Left lung (tissue), 10 donors: ENCODE data around the gene TSKU. TPM values are rescaled to one million over a fixed set of nuclear protein-coding genes. Genes with fewer than 3 reads are reported as not detected.

Source experiments
- ATAC-seq: fragments of 200-7000 bp; cut with Tn5 transposase; one replicate; pipeline ENCODE4 v1.9.1; 2020; ENCODE audit warnings: moderate library complexity
- DNase-seq, 4 donors: peaks; one replicate each; pipeline ENCODE4 v3.0.0-alpha.2; 2013 to 2020
- H3K27ac ChIP-seq, 2 donors: fragments of 200-600 bp; sonication (generic) in 1 of 2; one replicate each; pipeline versions ENCODE4 v1.5.0 to v1.8.0; 2020 to 2021
- H3K27me3 ChIP-seq, 2 donors: fragments of 200-600 bp; sonication (generic) in 1 of 2; one replicate each; pipeline versions ENCODE4 v1.5.0 to v1.8.0; 2020 to 2021
- H3K36me3 ChIP-seq, 2 donors: fragments of 200-600 bp; sonication (generic) in 1 of 2; one replicate each; pipeline versions ENCODE4 v1.5.0 to v1.8.0; 2020 to 2021
- H3K4me1 ChIP-seq, 2 donors: fragments of 200-600 bp; one replicate each; pipeline ENCODE4 v1.8.0; 2021
- H3K4me3 ChIP-seq, 2 donors: fragments of 200-600 bp; sonication (generic) in 1 of 2; one replicate each; pipeline versions ENCODE4 v1.5.0 to v1.8.0; 2020 to 2021; ENCODE audit warnings: mild to moderate bottlenecking in 1 of 2
- H3K9me3 ChIP-seq, 2 donors: fragments of 200-600 bp; sonication (generic) in 1 of 2; one replicate each; pipeline versions ENCODE4 v1.5.0 to v1.8.0; 2020 to 2021
- CTCF ChIP-seq, 2 donors: fragments of 200-600 bp; sonication (generic) in 1 of 2; IDR thresholded peaks; one replicate each; pipeline versions ENCODE4 v1.5.0 to v1.8.0; 2021; ENCODE audit warnings: antibody characterized with exemption in 2 of 2
- intact Hi-C, 2 donors: fragments of 100-400 bp; cut with DNase I; formaldehyde crosslinking; loops; one replicate each; pipeline versions ENCODE4 v1.11.2 to v1.14.2; 2022
- polyA plus RNA-seq, 6 donors: library from polyadenylated mRNA; unstranded; fragments of 120-200 nt; gene quantifications; one replicate each; pipeline ENCODE4 v1.2.1, GENCODE V29; 2013; ENCODE audit not compliant: insufficient read length in 6 of 6
- total RNA-seq, 2 donors: library from RNA; stranded (reverse); fragmentation: NEBNext Ultra II Directional; extraction: Animal tissue kit (Norgen Biotek cat#: 25700); gene quantifications; one replicate each; pipeline ENCODE4 v1.2.1, GENCODE V29; 2021
- donor health status: DM: no; HTN: yes; CAD: no.
- donor health status: DM: no; HTN: no; CAD: no.

The TSKU gene
- total and polyA plus RNA-seq, 8 donors, result 12.7 to 36.6 (median 28.3) TPM

GRCh38 chr11:76745561-76746207, 37.5 kb upstream of the TSKU start:
- H3K27ac ChIP-seq, result no peak overlapping the region
- H3K27me3 ChIP-seq, result no peaks in the 10 kb centered on the region
- H3K4me1 ChIP-seq, result no peaks in the 10 kb centered on the region
- intact Hi-C loops, result no loop called here
- DNase-seq (no peak), ATAC-seq (no peak)
- no peak for TF ChIP-seq CTCF (IDR thresholded peaks at IDR 0.05)
- H3K36me3 ChIP-seq, result no peaks in the 10 kb centered on the region
- H3K9me3 ChIP-seq, result no peaks in the 10 kb centered on the region
- no peak overlapping the region for H3K4me3 ChIP-seq

GRCh38 chr11:76747153-76747914, 35.8 kb upstream of the TSKU start:
- DNase-seq, result no peak
- intact Hi-C loops, result no loop called here
- no peak for TF ChIP-seq CTCF (IDR thresholded peaks at IDR 0.05)
- H3K4me3 ChIP-seq, result no peak overlapping the region
- H3K9me3 ChIP-seq, result no peaks in the 10 kb centered on the region
- H3K36me3 ChIP-seq, result no peaks in the 10 kb centered on the region
- no peak for ATAC-seq
- peaks cover 0 to 2% of the 10 kb centered on the region in 2 donors for H3K4me1 ChIP-seq
- H3K27ac ChIP-seq, result no peak overlapping the region
- H3K27me3 ChIP-seq, result no peaks in the 10 kb centered on the region

GRCh38 chr11:76747915-76748860, 35.0 kb upstream of the TSKU start:
- no peaks in the 10 kb centered on the region for H3K9me3 ChIP-seq
- no peak for DNase-seq
- H3K27me3 ChIP-seq, result no peaks in the 10 kb centered on the region
- intact Hi-C loops, result no loop called here
- no peaks in the 10 kb centered on the region for H3K36me3 ChIP-seq
- no peak overlapping the region for H3K27ac ChIP-seq
- no peak for ATAC-seq
- no peak overlapping the region for H3K4me3 ChIP-seq
- TF ChIP-seq CTCF (IDR thresholded peaks at IDR 0.05), result no peak
- peaks cover 0 to 11% of the 10 kb centered on the region in 2 donors for H3K4me1 ChIP-seq

- Histone ChIP-seq H3K9me3 (no peaks in the 10 kb centered on the region), H3K27ac (no peak overlapping the region), H3K36me3 (no peaks in the 10 kb centered on the region), H3K4me3 (no peak overlapping the region), H3K27me3 (no peaks in the 10 kb centered on the region), H3K4me1 (peaks cover 0 to 13% of the 10 kb centered on the region in 2 donors)
- TF ChIP-seq CTCF (IDR thresholded peaks at IDR 0.05), result no peak
- peak in 1 of 4 donors; percentile 60 for DNase-seq
- intact Hi-C loops, result no loop called here
- ATAC-seq, result peak; percentile 6
These were observed 34.2 kb upstream of the TSKU start for GRCh38 chr11:76748948-76749347.
